NCI-H1092 (cell line): Measurements from ENCODE around the gene SMIM44.

Experiments
- DNase-seq: peaks from one replicate; lab custom pipeline; 2025; lab: John Stamatoyannopoulos, UW

Gene SMIM44

GRCh38 chr19:3500429-3501101, 17.3 kb upstream of the SMIM44 start, which contains the start of gene DOHH:
Gene DOHH (minus strand): TSS chr19:3500674. CDS start chr19:3496814, 3,860 bp downstream.
- DNase-seq, result peak; percentile 95

GRCh38 chr19:3499738-3500428, 16.6 kb upstream of the SMIM44 start:
- no peak for DNase-seq

GRCh38 chr19:3497757-3498520, 14.7 kb upstream of the SMIM44 start:
- no peak for DNase-seq

GRCh38 chr19:3496392-3497273, 13.4 kb upstream of the SMIM44 start:
- no peak for DNase-seq

GRCh38 chr19:3494559-3494958, 11.3 kb upstream of the SMIM44 start:
- no peak for DNase-seq

GRCh38 chr19:3494051-3494450, 10.8 kb upstream of the SMIM44 start:
- no peak for DNase-seq

GRCh38 chr19:3493651-3494050, 10.4 kb upstream of the SMIM44 start:
- DNase-seq, result no peak

- no peak for DNase-seq
Observed at GRCh38 chr19:3492919-3493318, 9.7 kb upstream of the SMIM44 start.

- DNase-seq, result no peak
Observed at GRCh38 chr19:3492131-3492839, 9.0 kb upstream of the SMIM44 start.

- no peak for DNase-seq
Observed at GRCh38 chr19:3491396-3492119, 8.3 kb upstream of the SMIM44 start.

- DNase-seq, result no peak
Observed at GRCh38 chr19:3482507-3483225, 575 bp downstream of the SMIM44 start.

GRCh38 chr19:3481241-3482090, 1.8 kb downstream of the SMIM44 start:
- no peak for DNase-seq

- no peak for DNase-seq
Observed at GRCh38 chr19:3480383-3481091, 2.7 kb downstream of the SMIM44 start, which contains the start of gene SMIM24. Gene SMIM24 (minus strand): TSS chr19:3480525. CDS start chr19:3480463, 62 bp downstream.

- DNase-seq, result no peak
Observed at GRCh38 chr19:3479834-3480215, 3.4 kb downstream of the SMIM44 start.

GRCh38 chr19:3479177-3479833, 3.9 kb downstream of the SMIM44 start:
- DNase-seq, result no peak

GRCh38 chr19:3478409-3479176, 4.6 kb downstream of the SMIM44 start:
- DNase-seq, result no peak

- no peak for DNase-seq
Observed at GRCh38 chr19:3477951-3478350, 5.3 kb downstream of the SMIM44 start.
